Loucy (cell line): ENCODE data around the gene MITF.

Experiments
- H2AFZ ChIP-seq: fragments of 200-600 bp; sonication (generic); 2 replicates; pipeline ENCODE4 v1.6.0; 2016; ENCODE audit warnings: antibody characterized with exemption, mild to moderate bottlenecking, low read length, moderate library complexity
- H3F3A ChIP-seq: fragments of 200-600 bp; 2 replicates; pipeline ENCODE4 v1.6.0; 2016; ENCODE audit warnings: antibody characterized with exemption, low read depth, mild to moderate bottlenecking
- H3K27me3 ChIP-seq: fragments of 200-600 bp; sonication (generic); 2 replicates; pipeline ENCODE4 v1.6.1; 2014; ENCODE audit warnings: low read length, mild to moderate bottlenecking; ENCODE audit not compliant: insufficient read depth, poor library complexity, severe bottlenecking
- H3K36me3 ChIP-seq: fragments of 200-600 bp; sonication (generic); 2 replicates; pipeline ENCODE4 v1.6.1; 2016; ENCODE audit warnings: low read length; ENCODE audit not compliant: insufficient read depth
- H3K4me1 ChIP-seq: fragments of 200-600 bp; sonication (generic); 2 replicates; pipeline ENCODE4 v1.5.1; 2014; ENCODE audit warnings: low read length, mild to moderate bottlenecking; ENCODE audit not compliant: insufficient read depth, poor library complexity, severe bottlenecking
- H3K4me2 ChIP-seq: fragments of 200-600 bp; sonication (generic); 2 replicates; pipeline ENCODE4 v1.6.0; 2014; ENCODE audit warnings: antibody characterized with exemption, low read length, low read depth, mild to moderate bottlenecking; ENCODE audit not compliant: poor library complexity, severe bottlenecking
- H3K4me3 ChIP-seq: fragments of 200-600 bp; sonication (generic); 2 replicates; pipeline ENCODE4 v1.5.1; 2014; ENCODE audit warnings: low read length, mild to moderate bottlenecking, mixed read lengths; ENCODE audit not compliant: poor library complexity, severe bottlenecking
- H3K79me2 ChIP-seq: fragments of 200-600 bp; sonication (generic); 2 replicates; pipeline ENCODE4 v1.6.1; 2014; ENCODE audit warnings: low read length; ENCODE audit not compliant: insufficient read depth
- H3K9ac ChIP-seq: fragments of 200-600 bp; sonication (generic); 2 replicates; pipeline ENCODE4 v1.6.0; 2014; ENCODE audit warnings: mild to moderate bottlenecking, low read depth, low read length, moderate library complexity; ENCODE audit not compliant: poor library complexity, severe bottlenecking
- H3K9me2 ChIP-seq: fragments of 200-600 bp; sonication (generic); replicated peaks from 2 replicates; pipeline ENCODE4 v1.6.1; 2016; ENCODE audit warnings: low read depth, low read length, mixed read lengths
- H3K9me3 ChIP-seq: fragments of 200-600 bp; sonication (generic); 2 replicates; pipeline ENCODE4 v1.6.1; 2014; ENCODE audit warnings: mild to moderate bottlenecking, antibody characterized with exemption, low read length, low read depth; ENCODE audit not compliant: insufficient read depth
- H4K20me1 ChIP-seq: fragments of 200-600 bp; sonication (generic); 2 replicates; pipeline ENCODE4 v1.6.0; 2014; ENCODE audit warnings: antibody characterized with exemption, low read length, mild to moderate bottlenecking; ENCODE audit not compliant: insufficient read depth, poor library complexity, severe bottlenecking
- EZH2phosphoT487 ChIP-seq: fragments of 200-600 bp; IDR thresholded peaks from 2 replicates; pipeline ENCODE4 v1.6.1; 2018; ENCODE audit warnings: antibody characterized with exemption, mild to moderate bottlenecking, moderate library complexity, borderline replicate concordance
- TF ChIP-seq, protein P1 (sequence below): fragments of 200-600 bp; sonication (generic); conservative IDR thresholded peaks from 2 replicates; pipeline ENCODE4 v1.5.1; 2014; ENCODE audit warnings: mild to moderate bottlenecking, antibody characterized with exemption, low read length

The MITF gene

DNA sequence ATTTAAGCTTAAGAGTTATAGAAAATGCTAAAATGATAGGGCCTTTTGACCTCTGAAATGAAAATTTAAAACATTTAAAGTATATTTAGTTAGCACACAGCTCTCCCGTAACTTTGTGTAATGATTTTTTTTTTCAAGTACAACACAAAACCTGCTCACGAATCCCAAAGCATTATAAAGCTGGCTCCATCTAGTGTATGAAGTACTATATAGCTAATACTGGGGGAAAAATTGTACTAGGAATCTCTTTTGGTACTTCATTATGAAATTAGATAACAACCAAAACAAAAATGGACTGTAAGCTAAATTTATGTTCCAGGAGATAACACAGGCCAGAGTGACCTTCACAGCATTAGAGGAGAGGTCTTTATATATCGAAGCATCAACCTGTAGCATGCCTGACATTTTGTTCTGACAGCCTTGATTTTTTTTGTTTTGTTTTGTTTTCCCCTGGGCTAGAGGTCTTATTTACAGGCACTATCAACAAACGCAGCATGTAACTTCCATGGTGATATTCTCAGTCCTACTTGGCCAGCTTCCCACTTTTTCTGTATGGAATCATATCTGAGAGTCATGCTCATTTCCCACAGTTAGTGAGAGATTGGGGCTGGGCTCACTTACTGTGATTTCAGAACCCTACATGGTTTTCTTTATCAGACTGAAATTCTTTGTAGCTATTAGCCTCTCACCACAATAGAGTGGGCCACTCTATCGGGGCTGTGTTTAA is 116.3 kb downstream of the MITF start:
- no peaks in the 10 kb centered on the region for H3K4me1 ChIP-seq
- H3K4me3 ChIP-seq, result no peak overlapping the region

DNA sequence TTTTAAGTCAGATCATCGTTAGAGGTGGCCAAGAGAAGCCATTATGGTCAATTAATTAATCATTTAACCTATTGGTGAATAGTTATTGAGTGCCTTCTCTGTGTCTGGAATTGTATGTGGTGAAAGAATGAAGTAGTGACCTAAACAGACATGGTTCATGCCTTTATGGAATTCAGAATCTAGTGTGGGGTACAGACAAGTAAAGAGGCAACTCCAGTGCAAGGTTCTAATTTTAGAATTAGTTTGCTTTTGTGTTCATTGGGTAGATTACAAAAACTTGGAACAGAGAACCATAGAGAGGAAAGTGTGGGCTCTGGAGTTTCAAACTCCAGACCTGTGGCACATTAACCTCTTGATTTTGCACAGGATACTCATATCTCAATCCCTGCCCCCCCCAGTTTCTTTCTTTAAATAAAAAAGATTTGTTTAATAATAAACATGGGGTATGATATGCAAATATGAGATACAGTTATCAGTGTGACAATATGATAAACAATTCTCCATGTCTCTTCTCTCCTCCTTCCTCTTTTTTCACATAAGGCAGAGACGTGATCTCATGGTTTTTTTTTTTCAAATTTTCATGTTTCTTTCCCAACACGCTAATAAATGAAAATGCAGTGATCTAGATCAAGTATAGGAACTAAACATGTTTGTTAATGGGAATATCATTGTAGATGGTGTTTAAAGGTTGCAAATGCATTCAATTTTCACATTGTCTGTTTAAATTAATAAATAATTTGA is 117.9 kb downstream of the MITF start:
- Histone ChIP-seq H3K4me3 (no peak overlapping the region), H2AFZ (no peak overlapping the region), H3K79me2 (no peaks in the 10 kb centered on the region), H3F3A (no peaks in the 10 kb centered on the region), H3K27me3 (no peaks in the 10 kb centered on the region), H3K9me3 (no peaks in the 10 kb centered on the region), H3K9ac (no peak overlapping the region), H3K4me1 (no peaks in the 10 kb centered on the region), H3K36me3 (no peaks in the 10 kb centered on the region), H3K4me2 (no peak overlapping the region), H3K9me2 (no peaks in the 10 kb centered on the region), H4K20me1 (no peaks in the 10 kb centered on the region)
- no peak for TF ChIP-seq EZH2phosphoT487
- TF ChIP-seq, protein P1, sequence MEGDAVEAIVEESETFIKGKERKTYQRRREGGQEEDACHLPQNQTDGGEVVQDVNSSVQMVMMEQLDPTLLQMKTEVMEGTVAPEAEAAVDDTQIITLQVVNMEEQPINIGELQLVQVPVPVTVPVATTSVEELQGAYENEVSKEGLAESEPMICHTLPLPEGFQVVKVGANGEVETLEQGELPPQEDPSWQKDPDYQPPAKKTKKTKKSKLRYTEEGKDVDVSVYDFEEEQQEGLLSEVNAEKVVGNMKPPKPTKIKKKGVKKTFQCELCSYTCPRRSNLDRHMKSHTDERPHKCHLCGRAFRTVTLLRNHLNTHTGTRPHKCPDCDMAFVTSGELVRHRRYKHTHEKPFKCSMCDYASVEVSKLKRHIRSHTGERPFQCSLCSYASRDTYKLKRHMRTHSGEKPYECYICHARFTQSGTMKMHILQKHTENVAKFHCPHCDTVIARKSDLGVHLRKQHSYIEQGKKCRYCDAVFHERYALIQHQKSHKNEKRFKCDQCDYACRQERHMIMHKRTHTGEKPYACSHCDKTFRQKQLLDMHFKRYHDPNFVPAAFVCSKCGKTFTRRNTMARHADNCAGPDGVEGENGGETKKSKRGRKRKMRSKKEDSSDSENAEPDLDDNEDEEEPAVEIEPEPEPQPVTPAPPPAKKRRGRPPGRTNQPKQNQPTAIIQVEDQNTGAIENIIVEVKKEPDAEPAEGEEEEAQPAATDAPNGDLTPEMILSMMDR, result no peak

More for the DNA sequence above, 116.3 kb downstream of the MITF start:
- TF ChIP-seq, protein P1, result no peak; the same call in 1 of the 2 replicates
- no peak for TF ChIP-seq EZH2phosphoT487
- H3K36me3 ChIP-seq, result no peaks in the 10 kb centered on the region
- H3K79me2 ChIP-seq, result no peaks in the 10 kb centered on the region
- no peak overlapping the region for H3K4me2 ChIP-seq
- H3K27me3 ChIP-seq, result no peaks in the 10 kb centered on the region
- H3K9me3 ChIP-seq, result no peaks in the 10 kb centered on the region
- no peaks in the 10 kb centered on the region for H3K9me2 ChIP-seq
- no peaks in the 10 kb centered on the region for H3F3A ChIP-seq
- H4K20me1 ChIP-seq, result no peaks in the 10 kb centered on the region
- H2AFZ ChIP-seq, result no peak overlapping the region
- no peak overlapping the region for H3K9ac ChIP-seq

DNA sequence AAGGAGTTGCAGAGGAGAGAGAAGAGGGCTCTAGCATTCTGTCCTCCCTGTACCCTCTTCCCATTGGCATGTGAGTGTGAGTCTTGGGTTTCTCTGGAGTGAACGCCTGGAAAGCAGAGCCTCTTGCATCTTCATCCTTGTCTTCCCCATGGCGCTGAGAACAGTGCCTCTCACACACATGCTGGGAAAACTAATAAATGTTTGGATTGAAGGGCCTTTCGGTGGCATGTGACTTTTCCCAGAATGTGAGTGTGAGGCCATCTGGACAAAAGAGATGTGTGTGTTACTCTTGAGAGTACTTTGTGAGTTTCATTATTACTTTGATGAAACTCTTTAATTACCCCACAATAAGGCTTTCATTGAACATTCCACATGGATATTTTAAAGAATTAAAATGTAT is 122.3 kb downstream of the MITF start:
- Histone ChIP-seq H3F3A (no peaks in the 10 kb centered on the region), H2AFZ (no peak overlapping the region)

More for the DNA sequence above, 122.3 kb downstream of the MITF start:
- Histone ChIP-seq H3K79me2 (no peaks in the 10 kb centered on the region), H3K9me3 (no peaks in the 10 kb centered on the region), H3K9ac (no peak overlapping the region), H3K9me2 (no peaks in the 10 kb centered on the region), H4K20me1 (no peaks in the 10 kb centered on the region), H3K4me2 (no peak overlapping the region), H3K36me3 (no peaks in the 10 kb centered on the region), H3K4me3 (no peak overlapping the region), H3K27me3 (no peaks in the 10 kb centered on the region), H3K4me1 (no peaks in the 10 kb centered on the region)
- TF ChIP-seq, protein P1, result no peak
- no peak for TF ChIP-seq EZH2phosphoT487
